Upper lobe of left lung (tissue), 6 donors: Measurements from ENCODE around the gene ACSM2A. TPM values are rescaled to one million over a fixed set of nuclear protein-coding genes. Genes with fewer than 3 reads are reported as not detected.
"Not testable (repeated sequence)": the region's sequence is repeated elsewhere in the genome, so short reads cannot be mapped to it uniquely, and the experiment has no call there.

Experiments
- ATAC-seq, 2 donors: fragments of 200-7000 bp; cut with Tn5 transposase; one replicate each; pipeline ENCODE4 v1.9.1; 2022; ENCODE audit warnings: mild to moderate bottlenecking in 2 of 2, moderate library complexity in 2 of 2; ENCODE audit not compliant: low FRiP score in 2 of 2
- DNase-seq, 2 donors: peaks; one replicate each; pipeline ENCODE4 v3.0.0-alpha.2; 2019 to 2020
- H3K27ac ChIP-seq, 4 donors: fragments of 200-600 bp; sonication (generic); one replicate each; pipeline ENCODE4 v1.5.1; 2016 to 2019
- H3K27me3 ChIP-seq, 4 donors: fragments of 200-600 bp; sonication (generic); one replicate each; pipeline ENCODE4 v1.5.1; 2017 to 2019
- H3K36me3 ChIP-seq, 4 donors: fragments of 200-600 bp; sonication (generic); one replicate each; pipeline ENCODE4 v1.5.1; 2016 to 2019
- H3K4me1 ChIP-seq, 4 donors: fragments of 200-600 bp; sonication (generic); one replicate each; pipeline ENCODE4 v1.5.1; 2018 to 2019
- H3K4me3 ChIP-seq, 4 donors: fragments of 200-600 bp; sonication (generic); one replicate each; pipeline ENCODE4 v1.5.1; 2017 to 2019; ENCODE audit warnings: mild to moderate bottlenecking in 2 of 4, moderate library complexity in 1 of 4
- H3K9me3 ChIP-seq, 4 donors: fragments of 200-600 bp; sonication (generic); one replicate each; pipeline ENCODE4 v1.5.1; 2018 to 2019
- EP300 ChIP-seq, 4 donors: sonication (generic); formaldehyde crosslinking; IDR thresholded peaks; one replicate each; pipeline ENCODE4 v1.5.1; 2017; ENCODE audit warnings: antibody characterized with exemption in 4 of 4, control low read depth in 2 of 4
- POLR2A ChIP-seq, 4 donors: fragments of 450-650 bp; IDR thresholded peaks; one replicate each; pipeline ENCODE4 v1.5.1; 2016 to 2017; ENCODE audit warnings: antibody characterized with exemption in 4 of 4, mild to moderate bottlenecking in 2 of 4
- POLR2AphosphoS5 ChIP-seq, 2 donors: sonication (generic); formaldehyde crosslinking; IDR thresholded peaks; one replicate each; pipeline ENCODE4 v1.5.1; 2017; ENCODE audit warnings: antibody characterized with exemption in 2 of 2
- WGBS, 2 donors: methylation state at CpG; one replicate each; pipeline ENCODE4 v1.1.5; 2017 to 2018; 5-methylcytosine and 5-hydroxymethylcytosine counted together
- total RNA-seq, 6 donors: library from RNA; depleted of rRNA in 4 of 6; stranded (reverse); fragments of >200 nt in 4 of 6; gene quantifications; one replicate each; pipeline versions ENCODE4 v1.1.0 to v1.2.1, GENCODE V29; 2016 to 2021
- TF ChIP-seq, protein P1 (sequence below), 6 experiments: fragments of 450-650 bp in 4 of 6; fragments of 200-600 bp in 2 of 6; sonication (generic) in 2 of 6; IDR thresholded peaks; one replicate each; pipeline ENCODE4 v1.5.1; 2016 to 2019; ENCODE audit warnings: antibody characterized with exemption in 6 of 6
- donor health status: DM: no; HTN: no; CAD: no; lungs with moderate emphysema.
- donor health status: DM: no; HTN: yes; CAD: no; lungs with severe emphysema.

The ACSM2A gene
- total RNA-seq, 6 donors from 2014 or later = 0.34 TPM; not detected in 5

DNA sequence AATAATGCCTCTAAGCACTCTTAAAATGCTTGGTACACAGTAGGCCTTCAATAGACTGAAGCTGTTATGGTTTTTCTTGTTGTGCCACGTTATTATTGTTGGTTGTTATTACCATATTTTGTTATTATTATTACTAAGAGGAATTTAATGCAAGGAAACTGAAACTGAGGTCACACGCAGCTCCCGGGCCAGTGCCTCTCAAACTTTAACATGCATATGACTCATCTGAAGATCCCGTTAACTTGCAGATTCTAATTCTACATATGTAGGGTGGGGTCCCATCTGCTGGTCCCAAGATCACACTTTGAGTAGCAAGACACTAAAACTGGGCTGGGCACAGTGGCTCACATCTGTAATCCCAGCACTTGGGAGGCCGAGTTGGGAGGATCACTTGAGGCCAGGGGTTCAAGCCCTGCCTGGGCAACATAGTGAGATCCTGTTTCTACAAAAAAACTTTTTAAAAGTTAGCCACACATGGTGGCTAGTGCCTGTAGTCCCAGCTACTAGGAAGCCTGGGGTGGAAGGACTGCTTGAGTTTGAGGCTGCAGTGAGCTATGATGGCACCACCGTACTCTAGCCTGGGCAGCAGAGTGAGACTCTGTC, 41.1 kb upstream of the ACSM2A start:
- ATAC-seq (peak in 1 of 2 donors; percentile 62), DNase-seq (peak in 1 of 2 donors; percentile 25)
- Histone ChIP-seq H3K36me3 (no peaks in the 10 kb centered on the region), H3K4me3 (peak overlapping the region in 1 of 4 donors; percentile 2), H3K4me1 (peaks cover 0 to 4% (median 0%) of the 10 kb centered on the region in 4 donors), H3K27ac (peak overlapping the region in 1 of 4 donors; percentile 60), H3K27me3 (no peaks in the 10 kb centered on the region), H3K9me3 (no peaks in the 10 kb centered on the region)
- 68 to 77% methylated on average over 6 of the region's 6 CpGs for WGBS, 2 donors
- TF ChIP-seq POLR2AphosphoS5 (IDR thresholded peaks at IDR 0.05) = no peak
- no peak for TF ChIP-seq POLR2A (IDR thresholded peaks at IDR 0.05)
- TF ChIP-seq, protein P1, sequence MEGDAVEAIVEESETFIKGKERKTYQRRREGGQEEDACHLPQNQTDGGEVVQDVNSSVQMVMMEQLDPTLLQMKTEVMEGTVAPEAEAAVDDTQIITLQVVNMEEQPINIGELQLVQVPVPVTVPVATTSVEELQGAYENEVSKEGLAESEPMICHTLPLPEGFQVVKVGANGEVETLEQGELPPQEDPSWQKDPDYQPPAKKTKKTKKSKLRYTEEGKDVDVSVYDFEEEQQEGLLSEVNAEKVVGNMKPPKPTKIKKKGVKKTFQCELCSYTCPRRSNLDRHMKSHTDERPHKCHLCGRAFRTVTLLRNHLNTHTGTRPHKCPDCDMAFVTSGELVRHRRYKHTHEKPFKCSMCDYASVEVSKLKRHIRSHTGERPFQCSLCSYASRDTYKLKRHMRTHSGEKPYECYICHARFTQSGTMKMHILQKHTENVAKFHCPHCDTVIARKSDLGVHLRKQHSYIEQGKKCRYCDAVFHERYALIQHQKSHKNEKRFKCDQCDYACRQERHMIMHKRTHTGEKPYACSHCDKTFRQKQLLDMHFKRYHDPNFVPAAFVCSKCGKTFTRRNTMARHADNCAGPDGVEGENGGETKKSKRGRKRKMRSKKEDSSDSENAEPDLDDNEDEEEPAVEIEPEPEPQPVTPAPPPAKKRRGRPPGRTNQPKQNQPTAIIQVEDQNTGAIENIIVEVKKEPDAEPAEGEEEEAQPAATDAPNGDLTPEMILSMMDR (IDR thresholded peaks at IDR 0.05) = no peak
- no peak for TF ChIP-seq EP300 (IDR thresholded peaks at IDR 0.05)

DNA sequence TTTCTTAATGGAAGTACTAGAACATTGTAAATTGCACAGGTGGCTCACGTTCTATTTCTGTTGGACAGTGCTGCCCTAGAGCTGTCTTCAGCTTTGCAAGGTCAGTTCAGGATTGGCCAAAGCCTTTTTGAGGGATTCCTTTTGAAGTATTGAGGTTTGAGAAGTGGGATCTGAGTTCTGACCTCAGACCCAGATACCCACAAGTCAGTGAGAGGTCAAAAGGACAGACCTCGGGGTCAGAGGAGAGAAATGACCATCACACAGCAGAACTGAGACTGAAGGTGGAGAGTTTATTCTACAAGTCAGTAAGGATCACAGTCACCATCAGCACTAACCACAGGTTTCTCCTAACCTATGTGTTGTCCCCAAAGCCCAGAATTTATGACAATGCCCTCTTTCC, 40.3 kb upstream of the ACSM2A start:
- H3K4me1 ChIP-seq = peaks cover 0 to 4% (median 0%) of the 10 kb centered on the region in 4 donors
- no peak overlapping the region for H3K27ac ChIP-seq
- DNase-seq (no peak), ATAC-seq (no peak)
- H3K4me3 ChIP-seq = no peak overlapping the region
- TF ChIP-seq, protein P1 (IDR thresholded peaks at IDR 0.05) = no peak
- TF ChIP-seq EP300 (IDR thresholded peaks at IDR 0.05) (no peak), POLR2A (IDR thresholded peaks at IDR 0.05) (no peak)
- H3K27me3 ChIP-seq = no peaks in the 10 kb centered on the region
- no peaks in the 10 kb centered on the region for H3K36me3 ChIP-seq
- 84 to 98% methylated on average over 2 of the region's 2 CpGs for WGBS, 2 donors
- H3K9me3 ChIP-seq = no peaks in the 10 kb centered on the region

DNA sequence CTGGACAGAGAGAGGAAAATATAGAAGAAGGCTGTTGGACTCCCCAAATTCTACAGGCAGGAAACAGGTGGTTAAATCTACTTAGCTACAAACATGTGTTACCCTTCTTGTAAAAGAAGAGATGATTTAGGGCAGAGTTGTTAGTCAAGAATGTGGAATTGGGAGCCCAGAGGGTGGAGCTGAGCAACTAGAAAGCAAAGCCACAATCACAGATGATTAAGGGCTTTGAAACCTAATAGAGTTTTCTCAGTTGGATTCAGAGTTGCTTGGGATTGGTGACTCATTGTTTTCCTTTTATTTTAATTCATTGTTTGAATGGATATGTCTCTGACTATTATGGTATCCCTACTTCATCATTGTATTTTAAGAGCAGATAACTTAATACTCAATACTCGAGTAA, 35.8 kb upstream of the ACSM2A start:
- no peak for DNase-seq
- Histone ChIP-seq H3K9me3 (no peaks in the 10 kb centered on the region), H3K36me3 (no peaks in the 10 kb centered on the region), H3K4me1 (no peaks in the 10 kb centered on the region), H3K27me3 (no peaks in the 10 kb centered on the region), H3K4me3 (no peak overlapping the region), H3K27ac (no peak overlapping the region)
- TF ChIP-seq, protein P1 (IDR thresholded peaks at IDR 0.05) = no peak
- TF ChIP-seq POLR2AphosphoS5 (IDR thresholded peaks at IDR 0.05) (no peak), POLR2A (IDR thresholded peaks at IDR 0.05) (no peak), EP300 (IDR thresholded peaks at IDR 0.05) (no peak)
- no peak for ATAC-seq
- WGBS, 2 donors = 73 to 77% methylated on average over 1 of the region's 1 CpG

DNA sequence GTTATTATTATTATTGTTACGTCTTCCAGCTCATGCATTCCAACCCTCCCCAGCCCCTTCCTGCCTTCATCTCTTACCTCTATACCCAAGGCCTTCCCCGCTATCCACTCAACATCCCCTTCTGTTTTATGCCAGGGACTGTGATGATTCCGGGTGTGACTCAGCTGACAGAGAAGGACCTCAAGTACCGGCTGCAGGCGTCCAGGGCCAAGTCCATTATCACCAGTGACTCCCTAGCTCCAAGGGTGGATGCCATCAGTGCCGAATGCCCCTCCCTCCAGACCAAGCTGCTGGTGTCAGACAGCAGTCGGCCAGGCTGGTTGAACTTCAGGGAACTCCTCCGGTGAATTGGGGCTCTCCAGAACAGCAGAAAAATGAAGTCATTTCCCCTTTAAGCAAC, 32.2 kb upstream of the ACSM2A start:
- H3K27me3 ChIP-seq = not testable (repeated sequence)

DNA sequence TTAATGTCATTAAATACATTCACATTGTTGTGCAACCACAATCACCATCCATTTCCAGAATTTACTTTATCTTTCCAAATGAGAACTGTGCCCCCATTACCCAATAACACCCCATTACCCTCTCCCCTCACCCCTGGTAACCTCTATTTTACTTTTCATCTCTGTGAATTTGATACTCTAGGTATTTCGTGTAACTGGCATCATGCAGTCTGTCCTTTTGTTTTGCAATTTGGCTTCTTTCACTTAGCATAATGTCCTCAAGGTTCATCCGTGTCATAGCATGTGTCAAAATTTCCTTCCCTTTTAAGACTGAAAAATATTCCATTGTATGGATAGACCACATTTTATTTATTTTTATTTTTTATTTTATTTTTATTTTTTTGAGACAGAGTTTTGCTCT, 29.6 kb upstream of the ACSM2A start:
- H3K9me3 ChIP-seq, DNase-seq, H3K4me1 ChIP-seq, H3K4me3 ChIP-seq, H3K36me3 ChIP-seq, H3K27me3 ChIP-seq, ATAC-seq, H3K27ac ChIP-seq: not testable (repeated sequence)
- WGBS, 2 donors = 77 to 79% methylated on average over 2 of the region's 2 CpGs

More for the DNA sequence above, 32.2 kb upstream of the ACSM2A start:
- not testable (repeated sequence) for H3K36me3 ChIP-seq, DNase-seq, ATAC-seq, H3K4me3 ChIP-seq, H3K9me3 ChIP-seq, H3K4me1 ChIP-seq, H3K27ac ChIP-seq
- WGBS, 2 donors = 86 to 93% methylated on average over 5 to 8 of the region's 8 CpGs

DNA sequence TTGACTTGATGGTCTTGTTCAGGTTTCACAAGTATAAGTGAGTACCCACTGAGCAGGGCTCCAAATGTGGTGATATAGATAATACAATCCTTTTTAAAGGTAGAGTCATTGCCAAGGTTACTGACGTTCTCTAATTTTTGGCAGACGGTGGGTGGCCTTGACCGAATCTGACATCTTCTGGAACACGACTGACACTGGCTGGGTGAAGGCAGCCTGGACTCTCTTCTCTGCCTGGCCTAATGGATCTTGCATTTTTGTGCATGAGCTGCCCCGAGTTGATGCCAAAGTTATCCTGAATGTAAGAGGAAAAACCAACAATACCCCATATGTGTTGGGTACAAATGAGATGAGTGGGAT, 27.6 kb upstream of the ACSM2A start:
- WGBS, 2 donors = 82 to 92% methylated on average over 5 of the region's 5 CpGs
- not testable (repeated sequence) for H3K4me3 ChIP-seq

More for the DNA sequence above, 27.6 kb upstream of the ACSM2A start:
- H3K9me3 ChIP-seq, DNase-seq, H3K4me1 ChIP-seq, H3K27ac ChIP-seq, H3K36me3 ChIP-seq, H3K27me3 ChIP-seq, ATAC-seq: not testable (repeated sequence)
